A673 (cell line): Measurements from ENCODE around the gene GDF10.

ENCODE experiments used
- EZH2 ChIP-seq: fragments of 200-600 bp; sonication (generic); IDR thresholded peaks from 2 replicates; pipeline ENCODE4 v1.6.1; 2017; ENCODE audit warnings: borderline replicate concordance, low read depth, mild to moderate bottlenecking, mixed read lengths, antibody characterized with exemption, low read length; ENCODE audit not compliant: poor library complexity, severe bottlenecking
- TF ChIP-seq, protein P1 (sequence below): fragments of 300-800, 200-600 bp; sonication (generic); conservative IDR thresholded peaks from 2 replicates; pipeline ENCODE4 v1.5.1; 2017; ENCODE audit warnings: low read depth, mild to moderate bottlenecking, antibody characterized with exemption, low read length, moderate library complexity, mixed read lengths

DNA sequence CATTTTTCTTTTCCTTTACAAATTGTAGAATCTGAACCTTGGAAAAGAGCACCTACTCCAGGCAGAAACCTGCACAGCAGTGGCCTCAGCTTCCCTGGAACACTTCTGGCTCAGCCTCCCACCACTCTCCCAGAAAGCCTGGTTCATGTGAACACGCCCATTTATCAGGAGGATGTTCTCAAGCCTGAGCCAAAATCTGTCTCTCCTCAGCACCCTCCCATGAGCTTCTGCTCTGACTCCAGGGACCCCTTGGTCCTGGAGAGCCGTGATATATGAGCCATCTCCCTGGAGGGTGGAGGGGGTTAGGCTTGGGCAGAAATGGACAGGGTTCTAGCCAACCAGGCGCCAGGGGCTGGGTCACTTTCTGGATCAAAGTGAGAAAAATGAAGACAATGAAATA lies 32.4 kb downstream of the GDF10 start:
- TF ChIP-seq, protein P1, sequence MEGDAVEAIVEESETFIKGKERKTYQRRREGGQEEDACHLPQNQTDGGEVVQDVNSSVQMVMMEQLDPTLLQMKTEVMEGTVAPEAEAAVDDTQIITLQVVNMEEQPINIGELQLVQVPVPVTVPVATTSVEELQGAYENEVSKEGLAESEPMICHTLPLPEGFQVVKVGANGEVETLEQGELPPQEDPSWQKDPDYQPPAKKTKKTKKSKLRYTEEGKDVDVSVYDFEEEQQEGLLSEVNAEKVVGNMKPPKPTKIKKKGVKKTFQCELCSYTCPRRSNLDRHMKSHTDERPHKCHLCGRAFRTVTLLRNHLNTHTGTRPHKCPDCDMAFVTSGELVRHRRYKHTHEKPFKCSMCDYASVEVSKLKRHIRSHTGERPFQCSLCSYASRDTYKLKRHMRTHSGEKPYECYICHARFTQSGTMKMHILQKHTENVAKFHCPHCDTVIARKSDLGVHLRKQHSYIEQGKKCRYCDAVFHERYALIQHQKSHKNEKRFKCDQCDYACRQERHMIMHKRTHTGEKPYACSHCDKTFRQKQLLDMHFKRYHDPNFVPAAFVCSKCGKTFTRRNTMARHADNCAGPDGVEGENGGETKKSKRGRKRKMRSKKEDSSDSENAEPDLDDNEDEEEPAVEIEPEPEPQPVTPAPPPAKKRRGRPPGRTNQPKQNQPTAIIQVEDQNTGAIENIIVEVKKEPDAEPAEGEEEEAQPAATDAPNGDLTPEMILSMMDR, result no peak
- TF ChIP-seq EZH2, result no peak
